Tibial nerve (tissue), 4 donors: ENCODE data around the gene ADH6. TPM values are rescaled to one million over a fixed set of nuclear protein-coding genes. Genes with fewer than 3 reads are reported as not detected.
A peak's percentile ranks its signal among the peaks of the same experiment; 100 is the strongest.

Experiments used
- DNase-seq, 2 donors: peaks; one replicate each; pipeline ENCODE4 v3.0.0-alpha.2; 2019; ENCODE audit warnings: low spot score in 2 of 2
- H3K27ac ChIP-seq, 4 donors: fragments of 200-600 bp; sonication (generic) in 3 of 4; one replicate each; pipeline ENCODE4 v1.5.1; 2017 to 2019; ENCODE audit warnings: mild to moderate bottlenecking in 1 of 4
- H3K27me3 ChIP-seq, 2 donors: fragments of 200-600 bp; sonication (generic) in 1 of 2; one replicate each; pipeline versions ENCODE4 v1.5.1 to v1.6.0; 2017 to 2019
- H3K36me3 ChIP-seq, 3 donors: fragments of 200-600 bp; sonication (generic); one replicate each; pipeline ENCODE4 v1.5.1; 2018 to 2019
- H3K4me1 ChIP-seq, 4 donors: fragments of 200-600 bp; sonication (generic) in 3 of 4; one replicate each; pipeline ENCODE4 v1.5.1; 2017 to 2019
- H3K4me3 ChIP-seq, 4 donors: fragments of 200-600 bp; sonication (generic) in 3 of 4; one replicate each; pipeline ENCODE4 v1.5.1; 2017 to 2019; ENCODE audit warnings: mild to moderate bottlenecking in 1 of 4, moderate library complexity in 1 of 4
- H3K9me3 ChIP-seq, 4 donors: fragments of 200-600 bp; sonication (generic) in 3 of 4; one replicate each; pipeline ENCODE4 v1.5.1; 2017 to 2019
- CTCF ChIP-seq, 5 experiments: fragments of 200-600 bp in 3 of 5; fragments of 450-650 bp in 2 of 5; sonication (generic) in 3 of 5; IDR thresholded peaks; one replicate each; pipeline ENCODE4 v1.5.1; 2016 to 2019; ENCODE audit warnings: antibody characterized with exemption in 5 of 5, mild to moderate bottlenecking in 3 of 5, moderate library complexity in 2 of 5
- EP300 ChIP-seq, 2 donors: sonication (generic); formaldehyde crosslinking; IDR thresholded peaks; one replicate each; pipeline ENCODE4 v1.6.1; 2017; ENCODE audit warnings: antibody characterized with exemption in 2 of 2, mild to moderate bottlenecking in 1 of 2
- POLR2A ChIP-seq, 2 donors: fragments of 450-650 bp; IDR thresholded peaks; one replicate each; pipeline ENCODE4 v1.6.1; 2017; ENCODE audit warnings: antibody characterized with exemption in 2 of 2, mild to moderate bottlenecking in 2 of 2, moderate library complexity in 2 of 2
- WGBS, 2 donors: methylation state at CpG; one replicate each; pipeline ENCODE4 v1.1.5; 2018; 5-methylcytosine and 5-hydroxymethylcytosine counted together
- total RNA-seq, 4 donors: library from RNA; depleted of rRNA; stranded (reverse); fragments of >200 nt; gene quantifications; one replicate each; pipeline ENCODE4 v1.1.0, GENCODE V29; 2016

Gene ADH6
- total RNA-seq, 4 donors from 2014 or later: not detected

- Histone ChIP-seq H3K9me3 (no peaks in the 10 kb centered on the region), H3K27me3 (no peaks in the 10 kb centered on the region), H3K36me3 (no peaks in the 10 kb centered on the region), H3K27ac (no peak overlapping the region), H3K4me3 (no peak overlapping the region), H3K4me1 (peaks cover 0 to 19% (median 14%) of the 10 kb centered on the region in 4 donors)
- TF ChIP-seq POLR2A (IDR thresholded peaks at IDR 0.05) (no peak), CTCF (IDR thresholded peaks at IDR 0.05) (no peak), EP300 (IDR thresholded peaks at IDR 0.05) (no peak)
- 77 to 80% methylated on average over 4 of the region's 4 CpGs for WGBS, 2 donors
- no peak for DNase-seq
Observed at GRCh38 chr4:99207069-99207743, 11.8 kb downstream of the ADH6 start.

DNA sequence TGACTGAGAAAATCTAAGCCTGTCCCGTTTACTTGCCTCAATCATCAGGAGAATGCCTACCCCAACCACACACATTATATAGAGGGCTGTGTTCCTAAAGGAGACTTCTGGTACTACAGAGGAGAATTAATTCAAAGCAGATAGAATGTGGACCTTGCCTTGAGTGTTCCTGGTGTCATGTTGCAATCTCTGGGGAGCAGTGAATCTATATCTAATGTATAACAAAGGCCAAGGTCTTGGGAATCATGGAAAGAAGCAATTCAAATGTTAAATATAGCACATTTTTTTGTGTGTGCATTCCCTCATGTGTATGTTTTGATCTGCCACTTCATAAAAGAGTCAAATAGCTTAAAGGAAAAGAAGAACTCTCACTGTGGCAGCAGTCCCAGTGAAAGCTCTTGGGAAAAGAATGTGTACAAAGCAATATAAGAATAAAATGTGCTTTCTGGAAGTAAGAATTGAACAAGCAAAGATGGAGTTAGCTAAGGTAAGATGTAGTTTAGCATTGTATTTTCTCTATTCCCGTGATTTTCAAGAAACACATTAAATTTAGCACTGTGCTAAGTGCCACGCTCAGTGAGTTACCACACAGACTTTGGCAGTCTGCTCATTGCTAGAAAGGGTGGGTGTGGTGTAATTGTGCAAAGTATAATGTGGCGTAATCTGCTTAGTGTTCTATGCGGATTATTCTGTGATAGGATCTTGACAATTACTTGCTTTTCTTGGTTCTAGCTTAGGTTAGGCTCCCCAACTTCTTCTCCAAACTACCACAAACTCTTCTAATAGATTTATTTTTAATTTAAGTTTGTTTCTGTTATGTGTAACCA is 13.7 kb downstream of the ADH6 start:
- Histone ChIP-seq H3K36me3 (no peaks in the 10 kb centered on the region), H3K9me3 (no peaks in the 10 kb centered on the region), H3K27me3 (no peaks in the 10 kb centered on the region), H3K4me1 (peaks cover 0 to 30% (median 22%) of the 10 kb centered on the region in 4 donors), H3K4me3 (no peak overlapping the region), H3K27ac (peak overlapping the region in 1 of 4 donors; percentile 18)
- peak in 1 of 2 donors; percentile 46 for DNase-seq
- 70 to 78% methylated on average over 5 of the region's 5 CpGs for WGBS, 2 donors
- TF ChIP-seq POLR2A (IDR thresholded peaks at IDR 0.05) (no peak), EP300 (IDR thresholded peaks at IDR 0.05) (peak in 1 of 2 donors; percentile 89)

DNA sequence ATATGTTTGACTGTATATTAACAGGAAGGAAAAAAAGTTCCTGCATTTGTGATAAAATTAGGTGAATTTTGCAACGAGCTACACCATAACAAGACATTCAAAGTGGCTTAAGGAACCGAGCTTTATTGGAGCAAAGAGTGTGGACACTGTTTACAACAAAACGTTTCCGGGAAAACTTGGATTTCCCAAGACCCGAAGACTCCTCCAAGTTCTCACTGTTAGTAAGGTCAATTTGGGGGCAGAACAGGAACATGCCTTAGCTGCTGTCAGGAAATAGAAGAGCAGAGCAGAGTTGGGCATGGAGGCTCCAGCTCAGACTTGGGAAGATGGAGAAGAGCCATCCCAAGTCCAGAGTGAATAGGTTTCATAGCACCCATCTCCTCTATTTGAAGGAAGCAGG is 16.5 kb downstream of the ADH6 start:
- no peaks in the 10 kb centered on the region for H3K9me3 ChIP-seq
- peak overlapping the region in 3 of 4 donors; percentile 58 to 85 (median 78) for H3K27ac ChIP-seq
- H3K27me3 ChIP-seq: no peaks in the 10 kb centered on the region
- 12 to 23% methylated on average over 5 of the region's 5 CpGs for WGBS, 2 donors
- H3K4me3 ChIP-seq: no peak overlapping the region
- peak in 1 of 2 donors; percentile 68 for DNase-seq
- no peaks in the 10 kb centered on the region for H3K36me3 ChIP-seq
- TF ChIP-seq CTCF (IDR thresholded peaks at IDR 0.05): no peak
- peak in 1 of 2 donors; percentile 8 for TF ChIP-seq POLR2A (IDR thresholded peaks at IDR 0.05)
- TF ChIP-seq EP300 (IDR thresholded peaks at IDR 0.05): peak; percentile 43 to 92
- peaks cover 0 to 30% (median 22%) of the 10 kb centered on the region in 4 donors for H3K4me1 ChIP-seq

- TF ChIP-seq CTCF (IDR thresholded peaks at IDR 0.05) (no peak), EP300 (IDR thresholded peaks at IDR 0.05) (no peak), POLR2A (IDR thresholded peaks at IDR 0.05) (no peak)
- no peak overlapping the region for H3K4me3 ChIP-seq
- peak overlapping the region in 2 of 4 donors; percentile 78 to 85 for H3K27ac ChIP-seq
- H3K27me3 ChIP-seq: no peaks in the 10 kb centered on the region
- no peaks in the 10 kb centered on the region for H3K36me3 ChIP-seq
- H3K9me3 ChIP-seq: no peaks in the 10 kb centered on the region
- no peak for DNase-seq
- H3K4me1 ChIP-seq: peaks cover 0 to 30% (median 22%) of the 10 kb centered on the region in 4 donors
Observed at GRCh38 chr4:99202094-99202493, 17.0 kb downstream of the ADH6 start.

- Histone ChIP-seq H3K4me1 (peaks cover 0 to 30% (median 22%) of the 10 kb centered on the region in 4 donors), H3K9me3 (no peaks in the 10 kb centered on the region), H3K36me3 (no peaks in the 10 kb centered on the region), H3K4me3 (no peak overlapping the region), H3K27ac (peak overlapping the region in 2 of 4 donors; percentile 78 to 85), H3K27me3 (no peaks in the 10 kb centered on the region)
- WGBS, 2 donors: 21 to 24% methylated on average over 3 of the region's 3 CpGs
- no peak for DNase-seq
- no peak for TF ChIP-seq EP300 (IDR thresholded peaks at IDR 0.05)
- no peak for TF ChIP-seq POLR2A (IDR thresholded peaks at IDR 0.05)
- peak; percentile 9 to 69 (median 35) for TF ChIP-seq CTCF (IDR thresholded peaks at IDR 0.05)
Observed at GRCh38 chr4:99201690-99202089, 17.4 kb downstream of the ADH6 start.
